Vagina (tissue), 2 donors: ENCODE results near the gene SLC9C2.

ENCODE experiments used
- CTCF ChIP-seq, 3 experiments: fragments of 450-650 bp in 2 of 3; fragments of 200-600 bp in 1 of 3; sonication (generic) in 1 of 3; IDR thresholded peaks; one replicate each; pipeline ENCODE4 v1.5.1; 2017 to 2019; ENCODE audit warnings: antibody characterized with exemption in 3 of 3, mild to moderate bottlenecking in 2 of 3, moderate library complexity in 2 of 3
- POLR2AphosphoS5 ChIP-seq, 2 donors: sonication (generic); formaldehyde crosslinking; IDR thresholded peaks; one replicate each; pipeline ENCODE4 v1.9.0; 2017; ENCODE audit warnings: antibody characterized with exemption in 2 of 2, mild to moderate bottlenecking in 2 of 2, low read depth in 1 of 2; ENCODE audit not compliant: insufficient read depth in 1 of 2

GRCh38 chr1:173482683-173483082, 120.2 kb downstream of the SLC9C2 start:
- TF ChIP-seq CTCF (IDR thresholded peaks at IDR 0.05) (no peak), POLR2AphosphoS5 (IDR thresholded peaks at IDR 0.05; ENCODE audit: insufficient read depth in 1 of 2, low read depth in 1 of 2) (no peak)
